NCI-H2171 treated with DMSO at 0.1 percent for 48 hours (cell line): ENCODE data around the gene CTDSPL.

Source experiments
- DNase-seq: peaks from one replicate; lab custom pipeline; 2025; lab: John Stamatoyannopoulos, UW

CTDSPL gene

GRCh38 chr3:37853691-37854413 is 7.8 kb upstream of the CTDSPL start:
- peak; percentile 80 for DNase-seq

GRCh38 chr3:37855363-37855970 is 6.2 kb upstream of the CTDSPL start:
- DNase-seq = peak; percentile 4

- DNase-seq = no peak
Measured at GRCh38 chr3:37856381-37856780, 5.3 kb upstream of the CTDSPL start.

- no peak for DNase-seq
Measured at GRCh38 chr3:37858742-37859141, 2.9 kb upstream of the CTDSPL start.

- DNase-seq = no peak
Measured at GRCh38 chr3:37859354-37859753, 2.3 kb upstream of the CTDSPL start.

- DNase-seq = no peak
Measured at GRCh38 chr3:37859908-37860199, 1.8 kb upstream of the CTDSPL start.

GRCh38 chr3:37862219-37862902 is 681 bp downstream of the CTDSPL start:
- peak; percentile 4 for DNase-seq

- DNase-seq = peak; percentile 5
Measured at GRCh38 chr3:37862903-37863815, 1.5 kb downstream of the CTDSPL start.

GRCh38 chr3:37863949-37864822 is 2.5 kb downstream of the CTDSPL start:
- peak; percentile 52 for DNase-seq

- DNase-seq = no peak
Measured at GRCh38 chr3:37864904-37865303, 3.2 kb downstream of the CTDSPL start.

GRCh38 chr3:37867144-37867543 is 5.5 kb downstream of the CTDSPL start:
- no peak for DNase-seq

GRCh38 chr3:37871858-37872257 is 10.2 kb downstream of the CTDSPL start:
- no peak for DNase-seq

GRCh38 chr3:37872413-37873160 is 10.9 kb downstream of the CTDSPL start:
- no peak for DNase-seq

GRCh38 chr3:37876279-37876678 is 14.6 kb downstream of the CTDSPL start:
- no peak for DNase-seq

- no peak for DNase-seq
Measured at GRCh38 chr3:37882711-37883110, 21.0 kb downstream of the CTDSPL start.

GRCh38 chr3:37885814-37886213 is 24.1 kb downstream of the CTDSPL start:
- no peak for DNase-seq

GRCh38 chr3:37886395-37886794 is 24.7 kb downstream of the CTDSPL start:
- no peak for DNase-seq

- no peak for DNase-seq
Measured at GRCh38 chr3:37887062-37887461, 25.4 kb downstream of the CTDSPL start.

- DNase-seq = no peak
Measured at GRCh38 chr3:37887824-37888223, 26.1 kb downstream of the CTDSPL start.

GRCh38 chr3:37888421-37888820 is 26.7 kb downstream of the CTDSPL start:
- no peak for DNase-seq

GRCh38 chr3:37890522-37890921 is 28.8 kb downstream of the CTDSPL start:
- DNase-seq = no peak
